HEK293 (cell line): Measurements from ENCODE around the gene STARD3.

Experiments
- KLF16 ChIP-seq: fragments of 450-650 bp; formaldehyde crosslinking; IDR thresholded peaks from 2 replicates; pipeline ENCODE4 v1.5.1; 2017; ENCODE audit warnings: missing biosample characterization, missing genetic modification characterization
- PATZ1 ChIP-seq: fragments of 450-650 bp; formaldehyde crosslinking; IDR thresholded peaks from 2 replicates; pipeline ENCODE4 v1.5.1; 2016; ENCODE audit warnings: missing biosample characterization, missing genetic modification characterization

- TF ChIP-seq KLF16 (tag by site-specific recombination) (no peak), PATZ1 (tag by site-specific recombination) (peak; percentile 43; the same call in 1 of the 2 replicates)
These were observed 2.5 kb upstream of the STARD3 start for GRCh38 chr17:39634384-39634871.
